ENCODE measurements around the gene CPEB1. TPM values are rescaled to one million over a fixed set of nuclear protein-coding genes. Genes with fewer than 3 reads are reported as not detected.

Gene CPEB1
- polyA plus RNA-seq, 2 of the 4 experiments (the other 2 are of a cell fraction), result 2.7 to 7.0 TPM

GRCh38 chr15:82649226-82649999 is 2.2 kb upstream of the CPEB1 start (continued):
- no peak for TF ChIP-seq KDM1A (IDR thresholded peaks at IDR 0.05; ENCODE audit: low read depth)

DNA sequence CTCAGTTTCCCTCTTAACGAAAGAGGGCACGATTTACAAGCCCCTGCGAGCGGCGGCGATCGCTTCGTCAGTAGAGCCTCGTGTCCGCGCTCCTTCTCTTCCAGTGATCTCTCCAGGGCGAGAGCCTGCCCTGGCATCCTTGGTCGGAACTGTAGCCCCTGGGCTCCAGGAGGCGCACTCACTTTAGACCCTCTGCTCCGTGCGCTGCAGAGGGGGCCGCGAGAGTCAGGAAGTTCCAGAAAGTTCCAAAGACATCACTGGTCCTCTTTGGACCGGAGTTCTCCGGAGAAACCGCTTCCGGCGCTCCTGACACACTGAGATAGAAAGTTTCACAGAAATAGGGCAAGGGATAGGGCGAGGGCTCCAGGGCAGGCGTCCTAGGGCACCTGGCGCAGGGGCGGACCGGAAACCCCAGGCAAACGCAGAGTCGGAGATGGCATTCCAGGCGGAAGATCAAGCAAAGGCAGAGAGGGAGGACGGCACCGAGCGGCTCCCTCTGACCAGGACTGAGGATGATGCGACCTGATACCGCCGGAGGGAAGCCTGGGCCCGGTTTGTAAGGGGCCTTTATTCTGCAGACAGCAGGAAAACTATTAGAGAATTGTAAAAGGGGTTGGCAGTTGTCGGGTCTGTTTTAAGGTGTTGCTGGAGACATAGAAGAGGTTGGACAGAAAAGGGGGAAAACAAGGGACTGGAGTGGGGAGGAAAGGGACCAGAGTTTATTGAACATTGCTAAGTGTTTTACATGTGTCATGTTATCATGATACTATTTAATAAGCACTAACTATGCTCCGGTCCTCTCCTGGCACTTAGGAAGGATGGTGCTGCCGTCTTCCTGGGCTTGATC is 1.3 kb upstream of the CPEB1 start:
- no peak for ATAC-seq

DNA sequence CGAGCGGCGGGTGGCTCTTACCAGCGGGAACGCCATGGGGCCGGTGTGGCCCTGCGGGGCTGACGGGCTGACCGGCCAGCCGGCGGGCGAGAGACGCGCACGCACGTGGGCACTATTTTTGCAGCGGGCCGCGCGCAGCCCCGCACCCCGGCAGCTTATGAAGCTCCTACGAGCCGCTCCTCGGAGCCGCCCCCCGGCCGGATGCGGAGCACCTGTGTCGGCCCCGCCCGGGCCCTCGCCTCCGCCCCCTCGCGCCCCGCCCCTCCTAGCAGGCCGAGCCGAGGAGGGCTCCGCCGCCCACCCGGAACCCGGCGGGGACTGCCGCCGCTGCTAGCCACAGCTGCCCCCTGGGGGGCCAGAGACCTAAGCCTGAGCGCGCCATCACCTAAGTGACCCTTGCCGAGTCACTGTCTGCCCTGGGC is 683 bp upstream of the CPEB1 start:
- ChIA-PET CTCF (interaction anchor here (0.8 to 1.4 kb wide), 4 partner anchors 108 to 352 kb away, joined by 3 to 4 read pairs (median 3); partner anchors contain the start of gene RPS17), POLR2A (interaction anchor here (0.9 to 1.7 kb wide), 4 partner anchors 11 to 107 kb away, joined by 3 to 19 read pairs (median 5); partner anchors contain the start of gene RPS17)
- no peak for FAIRE-seq
- H3K4me1 ChIP-seq, result peaks cover 6% of the 10 kb centered on the region; the same call in 2 of the 3 replicates
- H3K27ac ChIP-seq, result peak overlapping the region; percentile 83 to 91
- DNase-seq (ENCODE audit: low read depth in 1 of 2, low spot score in 1 of 2), result no peak
- 57% methylated on average over 4 of the region's 49 CpGs for WGBS (ENCODE audit: missing lambda C conversion rate)
- ATAC-seq, result peak; percentile 77 to 78
- peak; percentile 34; the same call in 1 of the 2 replicates for TF ChIP-seq POLR2A (IDR thresholded peaks at IDR 0.05; ENCODE audit: low read length)
- TF ChIP-seq PHF8 (IDR thresholded peaks at IDR 0.05; ENCODE audit: borderline replicate concordance, low read depth), result peak; percentile 41; the same call in 1 of the 2 replicates
- TF ChIP-seq REST (IDR thresholded peaks at IDR 0.05), result no peak
- H3K9me3 ChIP-seq, result no peaks in the 10 kb centered on the region
- peak overlapping the region; percentile 71 for H3K4me3 ChIP-seq
- peak overlapping the region; percentile 83 for H3K4me2 ChIP-seq

More for the DNA sequence above, 1.3 kb upstream of the CPEB1 start:
- Histone ChIP-seq H3K9me3 (no peaks in the 10 kb centered on the region), H3K4me2 (peak overlapping the region; percentile 83), H3K27ac (peak overlapping the region; percentile 83 to 91; a peak in 5 of 6 replicates), H3K4me3 (peak overlapping the region; percentile 71), H3K4me1 (peaks cover 6% of the 10 kb centered on the region; the same call in 2 of the 3 replicates)
- DNase-seq (ENCODE audit: low read depth in 1 of 2, low spot score in 1 of 2), result no peak
- 93% methylated on average over 41 of the region's 41 CpGs for WGBS (ENCODE audit: missing lambda C conversion rate)
- ChIA-PET CTCF (interaction anchor here (0.8 to 1.4 kb wide), 2 partner anchors 117 to 163 kb away, joined by 3 read pairs; no protein-coding TSS in a partner anchor), POLR2A (interaction anchor here (0.9 to 1.7 kb wide), 4 partner anchors 12 to 108 kb away, joined by 3 to 19 read pairs (median 5); partner anchors contain the start of gene RPS17)
- no peak for TF ChIP-seq HDAC2 (IDR thresholded peaks at IDR 0.05)
- FAIRE-seq, result no peak

- H3K4me3 ChIP-seq, result peak overlapping the region; percentile 71
- 94% methylated on average over 53 of the region's 56 CpGs for WGBS (ENCODE audit: missing lambda C conversion rate)
- TF ChIP-seq TFCP2L1 (CRISPR knock-in tag; IDR thresholded peaks at IDR 0.05) (no peak), SMC3 (IDR thresholded peaks at IDR 0.05) (no peak), KDM1A (IDR thresholded peaks at IDR 0.05; ENCODE audit: low read depth) (no peak), RCOR1 (IDR thresholded peaks at IDR 0.05; ENCODE audit: low read depth, low read length) (no peak), HOXB13 (CRISPR knock-in tag; IDR thresholded peaks at IDR 0.05; ENCODE audit: low read depth) (no peak), SREBF2 (IDR thresholded peaks at IDR 0.05) (no peak), HMGXB4 (CRISPR knock-in tag; IDR thresholded peaks at IDR 0.05; ENCODE audit: borderline replicate concordance) (no peak), MAFK (IDR thresholded peaks at IDR 0.05; ENCODE audit: partially characterized antibody) (no peak), FOXS1 (CRISPR knock-in tag; IDR thresholded peaks at IDR 0.05) (no peak), RARB (CRISPR knock-in tag; IDR thresholded peaks at IDR 0.05) (no peak)
- TF ChIP-seq, protein P1, sequence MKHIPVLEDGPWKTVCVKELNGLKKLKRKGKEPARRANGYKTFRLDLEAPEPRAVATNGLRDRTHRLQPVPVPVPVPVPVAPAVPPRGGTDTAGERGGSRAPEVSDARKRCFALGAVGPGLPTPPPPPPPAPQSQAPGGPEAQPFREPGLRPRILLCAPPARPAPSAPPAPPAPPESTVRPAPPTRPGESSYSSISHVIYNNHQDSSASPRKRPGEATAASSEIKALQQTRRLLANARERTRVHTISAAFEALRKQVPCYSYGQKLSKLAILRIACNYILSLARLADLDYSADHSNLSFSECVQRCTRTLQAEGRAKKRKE (CRISPR knock-in tag; IDR thresholded peaks at IDR 0.05; ENCODE audit: low read depth), result no peak
- TF ChIP-seq, protein P2, sequence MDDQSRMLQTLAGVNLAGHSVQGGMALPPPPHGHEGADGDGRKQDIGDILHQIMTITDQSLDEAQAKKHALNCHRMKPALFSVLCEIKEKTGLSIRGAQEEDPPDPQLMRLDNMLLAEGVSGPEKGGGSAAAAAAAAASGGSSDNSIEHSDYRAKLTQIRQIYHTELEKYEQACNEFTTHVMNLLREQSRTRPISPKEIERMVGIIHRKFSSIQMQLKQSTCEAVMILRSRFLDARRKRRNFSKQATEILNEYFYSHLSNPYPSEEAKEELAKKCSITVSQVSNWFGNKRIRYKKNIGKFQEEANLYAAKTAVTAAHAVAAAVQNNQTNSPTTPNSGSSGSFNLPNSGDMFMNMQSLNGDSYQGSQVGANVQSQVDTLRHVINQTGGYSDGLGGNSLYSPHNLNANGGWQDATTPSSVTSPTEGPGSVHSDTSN (IDR thresholded peaks at IDR 0.05), result no peak
- TF ChIP-seq, protein P3, sequence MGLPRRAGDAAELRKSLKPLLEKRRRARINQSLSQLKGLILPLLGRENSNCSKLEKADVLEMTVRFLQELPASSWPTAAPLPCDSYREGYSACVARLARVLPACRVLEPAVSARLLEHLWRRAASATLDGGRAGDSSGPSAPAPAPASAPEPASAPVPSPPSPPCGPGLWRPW (IDR thresholded peaks at IDR 0.05), result no peak
These were observed 716 bp downstream of the CPEB1 start for GRCh38 chr15:82646250-82647044.

More at GRCh38 chr15:82646250-82647044, 716 bp downstream of the CPEB1 start:
- no peak for ATAC-seq
- peak overlapping the region; percentile 83 for H3K4me2 ChIP-seq
- POLR2A ChIA-PET, result interaction anchor here (1.1 to 1.7 kb wide), 3 partner anchors 104 to 106 kb away, joined by 3 to 19 read pairs (median 5); partner anchors contain the start of gene RPS17
- H3K9me3 ChIP-seq, result no peaks in the 10 kb centered on the region
- FAIRE-seq, result no peak
- CTCF ChIA-PET, result interaction anchor here (0.8 to 1.4 kb wide), 3 partner anchors 106 to 354 kb away, joined by 3 to 4 read pairs (median 3); partner anchors contain the start of gene RPS17
- H3K27ac ChIP-seq, result peak overlapping the region; percentile 83 to 91; a peak in 5 of 6 replicates
- DNase-seq (ENCODE audit: low read depth in 1 of 2, low spot score in 1 of 2), result no peak
- peaks cover 6% of the 10 kb centered on the region; the same call in 2 of the 3 replicates for H3K4me1 ChIP-seq

Data from A549 (cell line).